T-helper 2 cell treated with Interferon-gamma antibody and Interleukin-4, amounts not matched to agents 100 ng/mL and 5 ng/mL, for 36 hours (primary cell): ENCODE results near the gene NOM1. TPM values are rescaled to one million over a fixed set of nuclear protein-coding genes. Genes with fewer than 3 reads are reported as not detected.

Experiments used
- intact Hi-C: fragments of 100-400 bp; cut with micrococcal nuclease; formaldehyde crosslinking; loops from one replicate; pipeline ENCODE4 v1.15.1; 2023
- total RNA-seq: library from RNA; stranded (reverse); gene quantifications from 2 replicates; pipeline ENCODE4 v1.2.3, GENCODE V29; 2022

Gene NOM1
- total RNA-seq, 1 donor from 2014 or later, result 34.5 TPM

DNA sequence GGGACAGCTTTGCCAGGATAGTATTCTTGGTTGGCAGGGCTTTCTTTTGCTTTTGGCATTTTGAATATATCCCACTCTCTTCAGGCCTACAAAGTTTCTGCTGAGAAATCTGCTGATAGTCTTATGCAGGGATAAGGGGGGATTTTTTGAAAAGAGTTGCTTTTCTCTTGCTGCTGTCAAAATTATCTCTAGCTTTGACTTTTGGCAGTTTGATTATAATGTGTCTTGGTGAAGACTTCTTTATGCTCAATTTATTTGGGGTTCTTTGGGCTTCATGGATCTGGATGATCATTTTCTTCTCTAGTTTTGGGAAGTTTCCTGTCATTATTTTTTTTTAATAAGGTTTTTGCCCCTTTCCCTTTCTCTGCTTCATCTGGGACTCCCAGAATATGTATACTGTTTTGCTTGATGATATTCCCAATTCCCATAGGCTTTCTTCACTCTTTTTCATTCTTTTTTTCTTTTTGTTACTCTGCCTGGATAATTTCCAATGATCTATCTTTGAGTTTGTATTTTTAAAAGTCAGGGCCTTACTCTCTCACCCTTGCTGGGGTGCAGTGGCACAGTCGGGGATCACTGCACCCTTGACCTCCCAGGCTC is 29.6 kb downstream of the NOM1 start:
- intact Hi-C loops, result no loop called here

DNA sequence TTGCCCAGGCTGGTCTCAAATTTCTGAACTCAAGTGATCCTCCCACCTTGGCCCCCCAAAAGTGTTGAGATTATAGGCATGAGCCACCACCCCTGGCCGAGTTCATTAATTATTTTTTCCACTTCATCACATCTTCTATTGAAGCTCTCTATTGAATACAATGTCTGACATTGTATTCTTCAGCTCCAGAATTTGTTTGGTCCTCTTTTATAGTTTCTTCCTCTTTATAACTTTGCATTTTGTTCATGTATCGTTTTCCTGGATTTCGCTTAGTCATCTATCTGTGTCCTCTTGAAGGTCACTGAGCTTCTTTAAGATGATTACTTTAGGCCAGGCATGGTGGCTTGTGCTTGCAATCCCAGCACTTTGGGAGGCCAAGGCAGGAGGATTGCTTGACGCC is 30.2 kb downstream of the NOM1 start:
- intact Hi-C loops, result no loop called here

DNA sequence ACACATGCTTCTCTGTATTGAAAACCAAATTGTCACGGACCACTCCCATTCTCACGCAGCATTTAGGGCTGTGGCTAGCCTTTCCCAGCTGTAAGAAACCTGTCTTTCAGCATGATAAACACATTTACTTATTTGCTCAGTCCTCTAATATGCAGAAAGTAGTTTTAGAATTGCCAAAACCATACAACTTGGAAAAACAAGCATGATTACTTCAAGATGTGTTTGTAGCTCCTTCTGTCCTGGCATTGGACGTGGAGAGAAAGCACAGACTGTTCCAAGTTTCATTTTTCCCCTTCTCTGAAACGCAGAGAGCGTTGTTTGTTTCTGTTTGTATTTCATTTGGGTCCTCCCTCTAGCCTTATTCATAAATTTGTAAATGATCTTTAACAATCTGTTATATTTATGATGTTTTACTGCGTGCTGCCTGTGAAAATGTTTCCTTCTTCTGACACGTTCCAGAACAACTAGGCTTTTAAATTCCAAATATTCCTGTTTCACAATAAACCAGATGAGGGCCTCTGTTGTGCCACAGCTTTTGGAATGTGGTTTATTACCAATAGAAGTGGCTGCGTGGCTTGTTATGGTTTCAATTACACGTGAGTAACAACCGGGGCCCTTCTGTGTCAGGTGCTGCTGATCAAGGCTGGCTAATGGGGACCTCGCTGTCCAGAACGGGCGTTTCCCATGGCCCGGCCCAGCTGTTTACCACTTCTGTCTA is 34.8 kb downstream of the NOM1 start:
- intact Hi-C loops, result no loop called here

DNA sequence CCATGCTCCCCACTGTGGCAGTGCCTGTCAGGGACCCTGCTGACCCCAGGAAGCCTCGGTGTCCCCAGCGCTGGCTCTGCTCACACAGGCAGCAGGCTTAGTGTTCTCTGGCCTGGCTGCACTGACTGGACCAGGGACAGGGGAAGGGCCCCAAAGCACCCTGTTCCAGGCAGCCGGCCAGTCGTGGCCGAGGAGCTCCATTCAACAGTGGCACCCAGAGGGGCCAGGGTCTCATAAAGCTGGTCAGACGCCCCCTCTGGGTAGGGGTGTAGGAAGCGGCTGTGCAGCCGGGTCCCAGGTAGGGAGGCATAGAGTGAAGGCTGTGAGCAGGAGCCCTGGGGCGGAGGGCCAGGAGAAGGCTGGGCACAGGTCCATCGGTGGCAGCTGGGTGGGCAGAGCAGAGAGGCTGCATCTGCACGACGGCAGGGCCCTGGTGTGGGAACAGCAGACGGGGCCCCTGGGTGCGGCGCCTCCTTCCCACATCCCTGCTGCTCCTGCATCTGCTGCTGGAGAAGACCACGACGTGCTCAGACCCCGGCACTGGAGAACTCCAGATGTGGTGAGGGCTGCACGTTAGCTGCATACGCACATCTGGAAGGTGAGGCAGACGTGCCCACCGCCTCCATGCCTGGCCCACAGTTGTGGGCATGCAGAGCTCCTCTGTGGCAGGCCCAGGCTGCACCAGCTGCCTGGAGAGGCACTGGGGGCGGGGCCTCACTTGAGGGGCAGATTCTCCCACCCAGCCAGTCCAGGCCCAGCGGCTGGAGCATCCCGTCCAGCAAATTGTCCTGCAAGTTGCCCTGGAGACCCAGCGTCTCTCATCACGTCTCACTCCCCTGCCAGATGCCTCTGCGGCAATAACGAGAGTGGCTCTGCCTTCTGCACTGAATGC is 35.8 kb downstream of the NOM1 start:
- intact Hi-C loops, result no loop called here

DNA sequence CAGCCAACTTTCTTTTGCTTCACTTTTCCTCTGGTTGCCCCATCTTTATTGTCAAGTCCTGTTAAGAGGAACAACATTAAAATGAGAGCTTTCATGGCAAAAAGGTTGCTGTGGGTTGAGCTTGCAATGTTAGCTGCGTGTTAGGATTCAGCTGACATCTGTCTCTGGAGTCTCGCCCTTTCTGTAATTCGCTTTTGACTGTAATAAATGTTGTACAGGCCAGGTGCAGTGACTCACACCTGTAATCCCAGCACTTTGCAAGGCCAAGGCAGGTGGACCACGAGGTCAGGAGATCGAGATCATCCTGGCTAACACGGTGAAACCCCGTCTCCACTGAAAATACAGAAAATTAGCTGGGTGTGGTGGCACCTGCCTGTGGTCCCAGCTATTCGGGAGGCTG is 36.9 kb downstream of the NOM1 start:
- intact Hi-C loops, result no loop called here

DNA sequence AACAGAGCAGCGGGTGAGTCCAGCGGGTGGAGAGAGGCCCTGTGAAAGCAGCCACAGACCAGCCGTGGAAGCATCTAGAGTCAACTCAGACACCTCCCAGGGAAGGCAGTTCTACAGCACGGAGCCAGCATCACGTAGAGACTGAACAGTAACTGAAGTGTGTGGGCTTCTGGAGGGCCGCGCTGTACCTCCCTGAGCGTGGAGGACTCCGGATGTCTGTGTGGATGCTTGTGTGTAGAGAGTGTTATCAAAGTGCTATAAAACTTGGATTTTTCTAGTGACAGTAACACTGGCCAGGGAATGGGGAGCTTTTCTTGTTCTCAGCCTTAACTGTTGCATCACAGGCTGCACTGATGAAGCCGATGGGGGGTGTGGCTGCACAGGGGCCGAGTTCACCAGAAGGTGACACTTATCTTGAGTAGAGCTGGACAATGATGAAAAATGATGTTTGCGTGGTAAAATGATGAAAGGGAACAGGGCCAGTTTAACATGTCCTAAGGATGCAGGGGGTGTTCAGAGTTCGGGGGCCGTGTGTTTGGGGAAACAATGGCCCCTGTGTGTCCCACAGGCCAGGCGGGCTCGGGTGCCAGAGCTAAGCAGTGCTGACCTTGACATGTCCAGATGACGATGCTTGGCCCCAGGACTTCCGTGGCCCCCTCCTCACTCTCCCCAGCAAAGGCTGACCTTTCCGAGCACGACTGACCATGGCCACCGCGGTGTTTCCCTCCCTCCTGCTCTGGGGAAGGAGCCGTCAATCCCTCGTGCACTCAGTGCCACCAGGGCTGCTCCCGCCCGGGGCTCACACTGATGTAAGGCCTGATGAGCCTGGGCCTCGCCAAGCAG is 39.1 kb downstream of the NOM1 start:
- intact Hi-C loops, result no loop called here

DNA sequence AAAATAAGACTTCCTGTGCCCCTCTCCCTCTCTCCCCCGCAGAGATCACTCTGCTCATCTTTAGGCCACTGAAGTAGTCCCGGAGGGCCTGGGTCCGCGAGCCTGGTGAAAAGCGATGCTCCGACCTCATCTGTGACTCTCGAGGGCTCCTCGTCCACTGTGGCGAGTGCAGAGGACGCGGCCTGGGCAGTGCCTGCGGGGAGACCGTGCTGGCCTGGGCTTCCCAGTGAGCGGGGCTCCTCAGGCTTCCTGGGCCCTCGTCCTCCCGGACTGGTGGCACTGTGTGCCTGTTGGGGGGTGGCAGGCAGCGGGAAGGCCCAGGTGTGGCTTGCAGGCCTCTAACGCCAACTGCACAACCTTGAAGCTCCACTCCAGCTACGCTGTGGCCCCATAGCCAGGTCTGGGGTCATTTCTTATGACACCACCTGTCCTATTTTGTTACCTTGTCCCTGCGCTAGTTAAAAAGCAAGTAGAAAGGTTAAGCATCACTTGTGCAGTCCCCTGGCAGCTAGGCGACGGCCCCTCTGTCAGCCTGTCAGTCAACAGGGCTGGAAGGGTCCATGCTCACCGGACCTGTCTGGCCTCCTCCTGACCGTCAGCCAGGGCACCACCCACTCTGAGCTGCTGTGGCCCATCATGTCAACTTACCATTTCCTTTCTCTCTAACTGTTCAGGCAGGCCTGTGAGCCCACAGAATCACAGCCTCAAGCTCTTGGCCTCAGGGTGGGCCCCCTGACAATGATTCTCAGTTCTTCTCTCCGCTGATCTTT is 40.4 kb downstream of the NOM1 start:
- intact Hi-C loops, result no loop called here

DNA sequence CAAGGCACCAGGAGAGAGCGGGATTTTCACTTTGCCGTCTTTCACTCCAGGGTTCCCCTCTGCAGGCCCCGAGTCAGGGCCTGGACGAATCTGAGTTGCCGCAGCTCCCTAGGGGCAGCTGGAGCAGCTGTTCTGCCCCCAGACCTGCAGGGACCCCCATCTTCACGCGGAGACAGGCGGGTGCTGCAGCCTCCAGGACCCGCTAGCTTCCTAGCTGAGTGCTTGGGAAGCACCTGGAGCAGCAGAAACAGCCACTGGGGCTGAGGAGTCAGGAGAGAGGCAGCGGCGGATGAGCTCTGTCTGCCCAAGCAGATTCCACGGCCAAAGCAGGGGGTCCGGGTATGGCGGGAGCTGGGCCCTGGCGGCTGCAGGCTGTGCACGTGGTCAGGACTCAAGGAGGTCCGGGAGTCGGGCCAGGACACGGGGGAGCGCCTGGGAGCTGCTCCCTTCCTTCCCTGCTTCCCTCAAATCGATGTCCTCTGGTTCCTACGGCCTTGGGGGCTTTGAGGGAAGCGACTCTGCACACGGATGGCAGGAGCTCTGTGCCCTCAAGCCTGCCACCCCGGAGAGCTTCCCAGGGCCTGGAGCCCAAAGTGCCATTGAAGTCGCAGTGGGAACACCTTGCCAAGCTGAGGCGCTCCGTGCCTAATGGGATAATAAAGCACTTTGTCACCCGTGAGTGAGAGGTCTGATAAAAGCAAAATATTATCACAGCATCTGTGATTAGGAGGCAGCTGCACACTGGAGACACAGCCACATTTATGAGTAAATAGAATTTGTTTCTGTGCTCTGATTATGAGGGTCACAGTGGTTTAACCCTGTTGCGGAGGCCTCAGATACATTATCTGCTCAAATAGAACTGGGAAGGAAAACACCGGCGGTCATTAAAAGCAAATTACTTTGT is 43.8 kb downstream of the NOM1 start:
- intact Hi-C loops, result no loop called here

DNA sequence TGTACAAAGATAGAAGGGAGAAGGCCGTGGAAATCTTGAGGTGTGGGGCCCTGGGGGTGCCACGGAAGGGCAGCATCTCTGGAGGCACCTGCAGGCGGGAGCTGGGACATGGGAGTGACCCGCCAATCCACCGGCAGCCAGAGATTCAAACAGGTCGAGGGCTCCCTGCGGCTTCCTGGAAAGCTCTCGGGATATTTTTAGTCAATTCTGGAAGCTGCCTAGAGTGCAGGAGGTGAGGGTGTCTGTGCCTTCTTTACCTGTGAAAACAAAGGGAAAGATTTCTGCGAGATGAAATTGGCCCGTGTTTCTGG is 44.4 kb downstream of the NOM1 start:
- intact Hi-C loops, result no loop called here

DNA sequence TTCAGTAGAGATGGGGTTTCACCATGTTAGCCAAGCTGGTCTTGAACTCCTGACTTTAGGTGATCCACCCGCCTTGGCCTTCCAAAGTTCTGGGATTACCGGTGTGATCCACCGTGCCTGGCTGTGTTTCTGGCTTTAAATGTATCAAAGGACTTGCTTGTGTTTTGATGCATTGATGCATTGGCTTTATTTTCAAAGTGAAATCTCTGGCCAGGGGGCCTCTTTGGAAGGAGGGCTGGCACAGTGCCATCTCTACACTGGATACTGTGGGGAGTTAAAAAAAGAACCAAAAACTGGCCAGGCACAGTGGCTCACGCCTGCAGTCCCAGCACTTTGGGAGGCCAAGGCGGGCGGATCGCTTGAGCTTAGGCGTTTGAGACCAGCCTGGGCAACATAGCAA is 44.9 kb downstream of the NOM1 start:
- intact Hi-C loops, result no loop called here

DNA sequence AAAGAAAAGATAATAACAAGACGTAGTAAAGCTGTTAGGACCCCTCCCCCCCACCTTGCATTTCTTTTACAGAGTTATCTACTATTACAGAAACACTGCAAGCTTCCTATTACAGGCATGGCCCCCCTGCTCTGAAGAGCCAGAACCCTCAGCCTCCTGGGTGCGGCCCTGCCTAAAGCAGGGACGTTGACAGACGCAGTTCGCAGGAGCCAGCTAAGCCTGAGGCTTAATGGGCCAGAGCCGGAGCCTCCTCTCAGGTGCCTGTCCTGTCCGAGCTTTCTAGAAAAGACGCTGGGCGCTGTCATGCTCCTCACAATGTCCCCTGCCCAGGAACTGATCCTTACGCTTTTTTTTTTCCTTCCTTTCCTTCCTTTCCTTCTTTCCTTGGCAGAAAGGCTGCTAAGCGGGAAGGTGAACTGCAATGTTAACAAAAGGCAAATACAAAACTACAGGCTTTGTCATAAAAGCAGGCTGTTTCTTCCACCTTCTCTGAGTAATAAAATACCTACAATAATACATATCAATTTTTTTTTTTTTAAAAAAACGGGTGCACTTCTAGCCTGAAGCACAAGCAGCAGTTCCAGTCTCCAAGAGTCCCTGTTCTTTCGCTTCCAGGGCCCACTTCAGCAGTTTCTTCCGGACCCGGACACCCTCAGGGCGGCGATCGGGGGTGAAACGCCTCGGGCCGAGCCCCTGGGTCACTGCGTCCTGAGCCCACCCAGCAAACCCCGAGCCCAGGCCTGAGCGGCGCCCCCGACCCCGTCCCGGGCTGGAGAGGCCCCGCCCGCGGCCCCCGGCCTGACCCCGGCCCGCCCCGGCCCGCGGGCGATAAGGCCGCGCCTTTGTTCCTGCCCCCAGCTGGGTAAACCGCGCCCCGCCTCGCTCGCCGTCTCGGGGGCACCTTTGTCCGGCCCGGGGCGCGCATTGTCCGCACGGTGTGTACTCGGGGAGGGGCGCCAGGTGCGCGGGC is 49.8 kb downstream of the NOM1 start:
- intact Hi-C loops, result no loop called here

DNA sequence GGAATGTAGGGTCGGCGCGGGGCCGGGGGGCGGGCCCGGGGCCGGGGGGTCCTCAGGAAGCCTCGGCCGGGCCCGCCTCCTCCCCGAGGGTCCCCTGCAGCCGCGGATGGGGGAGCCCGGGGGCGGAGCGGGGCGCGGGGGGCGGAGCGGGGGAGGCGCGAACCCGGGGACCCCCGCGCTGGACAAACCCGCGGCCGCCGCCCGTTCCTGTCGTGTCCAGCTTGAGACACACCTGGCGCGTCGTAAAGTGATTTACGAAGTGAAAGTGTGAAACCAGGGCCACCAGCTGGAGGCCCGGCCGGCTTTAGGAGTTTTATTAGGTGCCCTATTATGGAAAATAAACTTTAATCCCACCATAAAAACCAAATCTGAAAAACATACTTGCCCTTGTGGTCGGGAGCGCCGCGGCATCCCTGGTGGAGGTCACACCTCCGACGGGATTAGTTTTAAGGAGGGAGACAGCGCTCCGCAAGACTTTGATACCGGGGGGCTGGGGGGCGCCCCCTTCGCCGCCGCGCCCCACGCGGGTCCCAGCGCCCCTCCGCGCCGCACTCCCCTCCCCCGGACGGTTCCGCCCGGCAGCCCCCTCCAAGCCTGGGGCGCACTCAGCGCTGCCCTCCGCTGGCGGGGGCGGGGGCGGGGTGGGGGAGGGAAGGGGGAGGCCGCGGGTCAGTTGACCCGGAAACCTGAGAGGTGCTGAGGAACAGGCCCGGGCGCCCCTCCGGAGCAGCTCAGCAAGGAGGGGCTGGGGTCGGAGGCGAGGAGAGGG is 50.6 kb downstream of the NOM1 start:
- intact Hi-C loops, result loop anchor here (1.0 to 10.0 kb wide), 4 partner anchors 11 to 1548 kb away; no protein-coding TSS in a partner anchor

DNA sequence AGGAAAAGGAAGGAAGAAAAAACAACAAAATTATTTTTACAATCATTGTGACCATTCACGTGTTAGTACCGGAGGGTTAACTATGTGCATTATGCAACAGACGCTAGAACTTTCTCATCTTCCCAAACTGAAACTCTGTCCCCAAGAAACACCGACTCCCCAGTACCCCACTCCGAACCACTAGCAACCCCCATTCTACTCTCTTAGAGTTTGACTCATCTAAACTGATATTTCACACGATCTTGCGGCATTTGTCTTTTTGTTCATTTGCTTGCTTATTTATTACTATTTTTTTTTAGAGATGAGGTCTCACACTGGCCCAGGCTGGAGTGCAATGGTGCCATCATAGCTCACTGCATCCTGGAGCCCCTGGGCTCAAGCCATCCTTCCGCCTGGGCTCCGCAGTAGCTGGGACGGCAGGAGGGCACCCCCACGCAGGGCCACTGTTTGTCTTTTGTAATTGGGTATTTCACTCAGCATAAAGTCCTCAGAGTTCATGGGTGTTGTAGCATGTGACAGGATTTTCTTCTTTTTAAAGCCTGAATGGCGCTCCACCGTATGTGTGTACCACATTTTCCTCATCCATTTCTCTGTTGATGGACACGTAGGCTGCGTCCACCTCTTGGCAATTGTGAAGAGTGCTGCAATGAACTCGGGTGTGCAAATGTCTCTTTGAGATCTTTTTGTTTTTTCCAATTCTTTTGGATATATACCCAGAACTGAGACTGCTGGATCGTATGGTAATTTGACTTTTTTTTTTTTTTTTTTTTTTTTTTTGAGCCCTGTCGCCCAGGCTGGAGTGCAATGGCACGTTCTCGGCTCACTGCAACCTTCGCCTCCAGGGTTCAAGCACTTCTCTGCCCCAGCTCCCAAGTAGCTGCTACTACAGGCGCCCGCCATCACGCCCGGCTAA is 51.5 kb downstream of the NOM1 start:
- intact Hi-C loops, result loop anchor here (1.0 to 10.0 kb wide), 4 partner anchors 10 to 1549 kb away; no protein-coding TSS in a partner anchor

DNA sequence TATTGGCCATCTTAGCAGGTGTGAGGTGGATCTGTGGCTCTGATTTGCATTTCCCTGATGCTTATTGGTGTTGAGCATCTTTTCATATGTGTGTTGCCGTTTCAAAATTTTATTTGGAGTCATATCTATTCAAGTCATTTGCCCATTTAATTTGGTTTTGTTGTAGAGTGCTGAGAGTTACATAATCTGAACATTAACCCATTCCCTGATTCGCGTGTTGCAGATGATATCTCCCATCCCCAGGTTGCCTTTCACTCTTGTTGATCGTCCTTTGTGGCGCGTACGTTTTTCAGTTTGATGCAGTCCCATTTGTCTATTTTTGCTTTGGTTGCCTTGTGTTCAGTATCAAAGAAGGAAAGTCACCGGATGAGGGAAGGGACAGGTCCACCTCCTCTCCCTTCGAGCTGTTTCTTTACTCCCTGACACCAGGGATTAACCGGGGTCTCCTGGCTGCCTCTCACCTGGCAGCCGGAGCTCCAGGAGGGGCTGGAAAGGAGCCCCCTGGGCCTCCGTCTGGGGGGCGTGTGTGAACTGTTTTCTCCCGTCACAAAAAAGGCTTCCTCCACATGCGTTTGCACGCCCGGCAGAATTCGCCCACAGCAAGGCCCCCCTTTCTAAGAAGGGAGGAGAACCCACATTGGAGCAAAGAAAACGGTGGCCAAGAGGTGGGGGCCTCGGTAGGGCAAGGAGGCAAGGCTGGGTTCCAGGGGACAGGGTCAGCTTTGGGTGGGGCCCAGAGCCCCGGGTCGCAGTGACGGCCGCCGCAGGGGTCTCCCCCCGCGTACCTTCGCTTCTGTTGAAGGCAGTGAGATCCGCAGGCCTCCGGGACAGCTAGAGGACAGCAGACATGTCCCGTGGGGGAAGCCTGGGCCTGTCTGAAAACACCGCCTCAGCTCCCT is 52.7 kb downstream of the NOM1 start:
- intact Hi-C loops, result loop anchor here (2.0 to 10.0 kb wide), 3 partner anchors 683 to 1550 kb away; no protein-coding TSS in a partner anchor

DNA sequence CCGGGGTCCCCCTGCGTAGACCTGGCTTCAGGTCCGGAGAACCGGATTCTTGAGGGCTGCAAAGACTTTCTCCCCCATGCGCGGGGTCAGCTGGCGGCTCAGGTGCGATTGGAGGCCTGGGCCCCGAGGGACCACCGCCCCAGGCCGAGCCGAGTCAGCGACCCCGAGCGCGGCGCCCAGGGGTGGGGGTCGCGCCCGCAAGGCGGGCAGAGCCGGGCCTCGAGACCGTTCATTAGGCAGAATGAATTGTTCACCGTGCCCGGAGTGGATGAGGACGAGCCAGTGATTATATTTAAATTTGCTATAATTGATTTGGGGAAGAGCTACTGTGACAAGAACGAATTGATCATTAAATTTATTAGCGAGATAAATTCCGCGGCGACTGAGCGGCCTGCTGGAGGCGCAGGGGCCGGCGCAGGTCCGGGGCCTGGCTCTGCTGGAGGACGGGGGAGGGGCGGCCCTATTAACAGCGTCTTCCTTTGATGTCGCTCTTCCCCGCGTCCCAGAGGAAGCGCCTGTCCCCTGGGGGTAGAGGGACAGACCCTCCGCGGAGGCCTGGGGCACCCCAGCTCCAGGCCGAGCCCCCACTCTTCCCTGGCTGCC is 53.4 kb downstream of the NOM1 start:
- intact Hi-C loops, result loop anchor here (5.0 to 10.0 kb wide), 2 partner anchors 682 to 1551 kb away; no protein-coding TSS in a partner anchor
